Measurements from ENCODE around the gene ARL2BP. TPM values are rescaled to one million over a fixed set of nuclear protein-coding genes. Genes with fewer than 3 reads are reported as not detected.

The ARL2BP gene
- polyA plus RNA-seq, 3 donors = 35.4 to 84.6 (median 84.0) TPM

GRCh38 chr16:57284209-57284951 lies 39.3 kb downstream of the ARL2BP start, which contains the start of gene PLLP:
Gene PLLP, minus strand, starts transcription at chr16:57284672. Its CDS starts 132 bp downstream, at chr16:57284540.
- H3K4me3 ChIP-seq (replicated peaks in 1 of 3; ENCODE audit: low read depth in 2 of 3, low read length in 3 of 3) = peak within 1 kb of the TSS; percentile 35 to 73 (median 36)
- peaks cover 0 to 4% of the 10 kb centered on the region in 2 donors for H3K9me3 ChIP-seq (replicated peaks in 1 of 2; ENCODE audit: control insufficient read depth in 1 of 2, insufficient read depth in 1 of 2, low read length in 2 of 2)
- H3K36me3 ChIP-seq (replicated peaks in 1 of 2; ENCODE audit: control insufficient read depth in 1 of 2, insufficient read depth in 2 of 2, low read length in 2 of 2) = no peaks in the 10 kb centered on the region
- intact Hi-C loops (cut with micrococcal nuclease) = loop anchor here in 1 of 2 donors (5.0 kb wide), 1 partner anchor 37 kb away; the partner anchor contains the start of gene ARL2BP
- H3K9me3 Mint-ChIP-seq = peaks cover 0 to 19% (median 4%) of the 10 kb centered on the region in 7 donors
- H4K20me1 ChIP-seq (ENCODE audit: insufficient read depth, low read length) = no peaks in the 10 kb centered on the region
- peak in 2 of 3 donors; percentile 23 to 60 for DNase-seq
- peak within 1 kb of the TSS; percentile 81 for H3K4me2 ChIP-seq (replicated peaks; ENCODE audit: extremely low read depth, low read length, poor library complexity, severe bottlenecking)
- H2AFZ ChIP-seq (ENCODE audit: insufficient read depth, low read depth, low read length, poor library complexity, severe bottlenecking) = peak within 1 kb of the TSS; percentile 79
- peaks cover 19% of the 10 kb centered on the region for H3K4me1 Mint-ChIP-seq
- H3K36me3 Mint-ChIP-seq = peaks cover 3 to 4% of the 10 kb centered on the region in 2 donors
- peaks cover 48 to 67% (median 57%) of the 10 kb centered on the region in 3 donors for H3K27me3 Mint-ChIP-seq (ENCODE audit: low read depth in 3 of 3)
- H3K9ac ChIP-seq (ENCODE audit: insufficient read depth, low read length, poor library complexity, severe bottlenecking) = peak within 1 kb of the TSS; percentile 63
- TF ChIP-seq CTCF (IDR thresholded peaks at IDR 0.05) = no peak
- peak within 1 kb of the TSS; percentile 73 to 87 for H3K4me3 Mint-ChIP-seq
- WGBS (ENCODE audit: insufficient coverage) = 1% methylated on average over 95 of the region's 95 CpGs
- H3K4me1 ChIP-seq (ENCODE audit: control insufficient read depth in 1 of 2, insufficient read depth in 2 of 2, low read length in 2 of 2) = peaks cover 11 to 18% of the 10 kb centered on the region in 2 donors
- H3K79me2 ChIP-seq (ENCODE audit: insufficient read depth, low read length) = no peaks in the 10 kb centered on the region
- H3K27ac ChIP-seq (ENCODE audit: low read depth in 1 of 2, low read length in 2 of 2) = no peak within 1 kb of the TSS
- peak within 1 kb of the TSS in 4 of 7 donors; percentile 25 to 62 (median 52) for H3K27ac Mint-ChIP-seq
- H3K27me3 ChIP-seq (ENCODE audit: control insufficient read depth in 2 of 2, insufficient read depth in 2 of 2, low read length in 2 of 2) = peaks cover 18 to 51% of the 10 kb centered on the region in 2 donors

- Histone ChIP-seq H2AFZ (ENCODE audit: insufficient read depth, low read depth, low read length, poor library complexity, severe bottlenecking) (peak overlapping the region; percentile 79), H3K4me3 (replicated peaks in 1 of 3; ENCODE audit: low read depth in 2 of 3, low read length in 3 of 3) (peak overlapping the region; percentile 35 to 73 (median 36)), H3K9ac (ENCODE audit: insufficient read depth, low read length, poor library complexity, severe bottlenecking) (peak overlapping the region; percentile 63), H3K79me2 (ENCODE audit: insufficient read depth, low read length) (no peaks in the 10 kb centered on the region), H3K27ac (ENCODE audit: low read depth in 1 of 2, low read length in 2 of 2) (no peak overlapping the region), H3K4me2 (replicated peaks; ENCODE audit: extremely low read depth, low read length, poor library complexity, severe bottlenecking) (peak overlapping the region; percentile 81), H4K20me1 (ENCODE audit: insufficient read depth, low read length) (no peaks in the 10 kb centered on the region), H3K9me3 (replicated peaks in 1 of 2; ENCODE audit: control insufficient read depth in 1 of 2, insufficient read depth in 1 of 2, low read length in 2 of 2) (peaks cover 0 to 4% of the 10 kb centered on the region in 2 donors), H3K27me3 (ENCODE audit: control insufficient read depth in 2 of 2, insufficient read depth in 2 of 2, low read length in 2 of 2) (peaks cover 18 to 51% of the 10 kb centered on the region in 2 donors), H3K36me3 (replicated peaks in 1 of 2; ENCODE audit: control insufficient read depth in 1 of 2, insufficient read depth in 2 of 2, low read length in 2 of 2) (no peaks in the 10 kb centered on the region), H3K4me1 (ENCODE audit: control insufficient read depth in 1 of 2, insufficient read depth in 2 of 2, low read length in 2 of 2) (peaks cover 11 to 18% of the 10 kb centered on the region in 2 donors)
- DNase-seq = no peak
- Mint-ChIP-seq H3K4me1 (peaks cover 18% of the 10 kb centered on the region), H3K36me3 (peaks cover 3 to 4% of the 10 kb centered on the region in 2 donors), H3K27ac (peak overlapping the region in 2 of 7 donors; percentile 25 to 30), H3K9me3 (peaks cover 0 to 19% (median 4%) of the 10 kb centered on the region in 7 donors), H3K27me3 (ENCODE audit: low read depth in 3 of 3) (peaks cover 49 to 67% (median 55%) of the 10 kb centered on the region in 3 donors), H3K4me3 (peak overlapping the region; percentile 73 to 87)
- intact Hi-C loops (cut with micrococcal nuclease) = loop anchor here in 1 of 2 donors (5.0 kb wide), 1 partner anchor 38 kb away; the partner anchor contains the start of gene ARL2BP
- WGBS (ENCODE audit: insufficient coverage) = 0% methylated on average over 9 of the region's 22 CpGs
- no peak for TF ChIP-seq CTCF (IDR thresholded peaks at IDR 0.05)
These were observed 39.9 kb downstream of the ARL2BP start for GRCh38 chr16:57284952-57285363.

Data from CD14-positive monocyte (primary cell).